RPMI8226 (cell line): ENCODE measurements around the gene ZNF12.

Source experiments
- DNase-seq: peaks from one replicate; pipeline ENCODE4 v3.0.0-alpha.2; 2015

Gene ZNF12

DNA sequence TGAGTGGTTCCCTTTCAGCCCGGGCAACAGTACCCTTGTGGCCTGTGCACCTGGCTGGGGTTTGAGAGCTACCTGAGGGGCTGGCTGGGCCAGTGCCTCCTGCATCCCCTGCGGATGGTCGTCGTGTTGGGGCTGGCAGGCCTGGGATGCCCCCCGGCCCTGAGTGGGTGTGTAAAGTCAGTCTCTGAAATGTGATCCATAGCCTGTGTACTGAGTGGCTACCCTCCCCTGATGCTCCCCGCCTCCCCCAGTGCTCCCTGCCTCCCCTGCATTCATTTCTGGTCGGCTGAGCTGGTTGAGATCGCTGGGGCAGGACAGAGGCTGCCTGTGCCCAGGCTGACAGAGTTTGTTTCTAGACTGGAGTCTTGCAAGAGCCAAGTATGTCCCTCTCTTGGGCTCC lies 60.3 kb downstream of the ZNF12 start:
- no peak for DNase-seq

- no peak for DNase-seq
These were observed 62.0 kb downstream of the ZNF12 start for GRCh38 chr7:6644728-6645127.

GRCh38 chr7:6643915-6644625 lies 62.7 kb downstream of the ZNF12 start:
- DNase-seq, result no peak

DNA sequence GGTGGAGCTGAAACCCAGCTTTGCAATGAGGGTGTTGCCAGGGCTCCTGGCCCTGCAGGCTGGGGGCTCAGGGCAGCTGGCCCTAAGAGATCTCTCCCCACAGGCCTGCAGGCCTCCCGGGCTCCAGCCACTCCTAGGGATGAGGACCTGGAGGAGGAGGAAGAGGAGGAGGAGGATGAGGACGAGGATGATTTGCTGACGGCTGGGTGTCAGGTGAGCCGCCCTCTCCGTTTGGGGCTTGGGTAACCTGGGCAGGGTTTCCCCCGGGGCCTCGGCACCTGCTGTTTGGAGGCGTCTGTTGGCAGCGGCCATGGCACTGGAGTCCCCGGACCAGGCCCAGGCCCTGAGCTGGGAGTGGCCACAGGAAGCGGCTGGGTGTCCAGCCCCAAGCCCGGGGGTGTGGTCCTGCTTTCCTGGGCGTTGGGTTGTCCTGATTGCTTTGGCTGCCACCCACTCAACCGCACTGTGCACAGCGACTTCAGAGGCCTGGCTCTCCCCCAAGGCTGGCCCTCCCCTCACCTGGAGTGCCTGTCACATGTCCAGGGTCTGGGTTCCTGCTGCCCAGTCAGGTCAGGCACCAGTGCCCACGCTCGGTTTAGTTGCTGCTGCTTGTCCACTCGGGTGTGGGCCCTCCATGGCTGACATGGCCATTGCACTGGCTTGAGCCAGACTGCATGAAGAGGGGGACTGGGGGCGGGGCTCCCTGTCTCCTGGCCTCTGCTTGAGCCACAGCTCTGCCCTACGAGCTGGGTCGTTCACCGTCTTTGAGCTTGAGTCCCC lies 63.7 kb downstream of the ZNF12 start:
- no peak for DNase-seq

DNA sequence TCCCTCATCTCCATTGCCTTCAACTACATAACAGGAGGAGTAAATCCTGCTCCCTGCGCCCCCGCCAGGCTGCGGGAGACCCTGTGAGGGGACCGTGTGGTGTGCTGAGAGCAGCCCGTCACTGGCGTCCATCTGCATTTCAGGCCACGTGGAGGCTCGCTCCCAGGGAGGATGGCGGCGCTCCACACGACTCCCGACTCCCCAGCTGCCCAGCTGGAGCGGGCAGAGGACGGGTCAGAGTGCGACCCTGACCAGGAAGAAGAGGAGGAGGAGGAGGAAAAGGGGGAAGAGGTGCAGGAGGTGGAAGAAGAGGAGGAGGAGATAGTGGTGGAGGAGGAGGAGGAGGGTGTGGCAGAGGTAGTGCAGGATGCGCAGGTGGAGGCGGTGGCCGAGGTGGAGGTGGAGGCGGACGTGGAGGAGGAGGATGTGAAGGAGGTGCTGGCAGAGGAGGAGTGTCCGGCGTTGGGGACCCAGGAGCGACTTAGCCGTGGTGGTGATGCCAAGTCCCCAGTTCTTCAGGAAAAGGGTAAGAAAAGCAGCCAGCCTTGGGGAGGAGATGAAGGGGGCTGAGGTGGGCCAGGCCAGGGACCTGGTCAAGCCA lies 64.4 kb downstream of the ZNF12 start:
- no peak for DNase-seq

GRCh38 chr7:6641305-6642035 lies 65.3 kb downstream of the ZNF12 start:
- no peak for DNase-seq

DNA sequence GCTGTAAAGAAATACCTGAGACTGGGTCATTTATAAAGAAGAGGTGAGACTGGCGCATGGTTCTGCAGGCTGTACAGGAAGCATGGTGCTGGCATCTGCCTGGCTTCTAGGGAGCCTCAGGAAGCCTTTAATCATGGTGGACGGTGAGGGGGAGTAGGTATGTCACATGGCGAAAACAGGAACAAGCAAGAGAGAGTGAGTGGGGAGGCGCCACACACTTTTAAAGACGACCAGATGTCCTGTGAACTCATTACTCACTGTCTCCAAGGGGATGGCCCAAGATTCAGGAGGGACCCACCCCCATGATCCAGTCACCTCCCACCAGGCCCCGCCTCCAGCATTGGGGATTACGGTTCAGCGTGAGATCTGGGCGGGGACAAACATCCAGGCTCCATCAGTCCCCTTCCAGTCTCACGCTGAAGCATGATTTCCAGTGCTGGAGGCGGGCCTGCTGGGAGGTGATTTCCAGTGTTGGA lies 66.5 kb downstream of the ZNF12 start:
- no peak for DNase-seq

DNA sequence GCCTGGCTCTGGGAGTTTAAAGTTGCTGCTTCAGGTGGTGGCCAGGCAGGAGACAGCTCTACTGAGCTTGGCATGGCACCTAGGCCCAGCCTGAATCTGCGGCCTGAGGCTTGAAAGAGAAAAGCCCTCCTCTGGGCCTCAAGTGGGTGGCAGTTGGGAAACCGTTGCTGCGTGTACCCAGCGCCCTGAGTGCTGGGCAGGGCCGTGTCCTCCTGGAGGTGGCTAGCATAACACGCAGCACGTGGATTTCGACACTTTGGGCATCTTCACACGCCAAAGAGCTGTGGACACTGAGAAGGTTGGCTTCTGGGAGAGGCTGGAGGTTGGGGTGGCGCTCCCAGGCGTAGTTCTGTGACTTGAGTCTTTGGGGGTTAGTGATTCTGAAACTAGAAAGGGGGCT lies 67.1 kb downstream of the ZNF12 start:
- no peak for DNase-seq

DNA sequence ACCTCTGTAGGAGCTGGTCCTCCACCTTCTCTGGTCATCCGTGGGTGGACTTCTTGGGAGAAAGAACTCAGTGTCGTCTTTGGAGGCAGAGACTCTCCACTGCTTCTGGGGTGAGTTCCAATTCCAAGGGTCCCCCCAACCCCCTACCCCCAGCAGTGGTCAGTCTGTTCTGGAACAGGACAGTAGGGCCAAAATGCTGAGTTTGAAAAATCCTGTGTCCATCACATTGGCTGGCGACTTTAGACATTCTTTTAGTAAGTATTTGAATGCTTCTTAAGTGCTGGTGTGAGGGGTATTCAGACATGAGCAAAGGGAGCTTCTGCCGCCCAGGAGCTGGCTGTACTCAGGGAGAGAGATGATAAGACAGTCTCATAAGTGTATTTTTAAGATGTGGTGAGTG lies 67.7 kb downstream of the ZNF12 start:
- DNase-seq, result no peak
